ENCODE data around the gene MST1.

DNA sequence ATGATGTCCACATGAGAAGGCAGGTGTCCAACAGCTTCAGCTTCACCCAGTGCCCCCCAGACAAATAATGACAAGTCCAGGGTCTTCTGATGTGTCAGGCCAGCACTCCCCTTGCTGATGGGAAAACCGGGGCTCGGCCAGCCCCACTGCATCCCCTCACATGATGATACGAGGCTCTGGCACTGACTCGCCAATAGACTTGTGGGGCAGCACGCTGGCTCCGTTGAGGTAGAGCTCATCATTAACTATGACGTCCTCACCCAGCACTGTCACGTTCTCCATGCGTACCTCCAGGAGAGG is 32.3 kb upstream of the MST1 start:
- TF ChIP-seq EZH2 (IDR thresholded peaks at IDR 0.05; ENCODE audit: low read length, missing control alignments) (no peak), CTCF (conservative IDR thresholded peaks at IDR 0.05 in 1 of 2, IDR thresholded peaks at IDR 0.05 in 1 of 2; ENCODE audit: low read depth in 1 of 2, low read length in 2 of 2) (no peak)
